HepG2 (cell line): ENCODE data around the gene TMEM220. TPM values are rescaled to one million over a fixed set of nuclear protein-coding genes. Genes with fewer than 3 reads are reported as not detected.
A peak's percentile ranks its signal among the peaks of the same experiment; 100 is the strongest.

Experiments
- ATM ChIP-seq: fragments of 450-650 bp; IDR thresholded peaks from 2 replicates; pipeline ENCODE4 v1.7.1; 2017; ENCODE audit warnings: mild to moderate bottlenecking, borderline replicate concordance
- GTF2F1 ChIP-seq: fragments of 150-350 bp; IDR thresholded peaks from 2 replicates; pipeline ENCODE4 v1.6.1; 2014; ENCODE audit warnings: low read length
- KLF12 ChIP-seq: sonication (generic); formaldehyde crosslinking; IDR thresholded peaks from 2 replicates; pipeline ENCODE4 v1.4.0; 2020; ENCODE audit warnings: missing genetic modification reagents, borderline replicate concordance
- MIXL1 ChIP-seq: IDR thresholded peaks from 2 replicates; pipeline ENCODE4 v1.6.1; 2016
- NKX3-1 ChIP-seq: sonication (generic); formaldehyde crosslinking; IDR thresholded peaks from 2 replicates; pipeline ENCODE4 v1.5.0; 2020; ENCODE audit warnings: missing genetic modification reagents
- RBM39 ChIP-seq: fragments of 200-400 bp; formaldehyde crosslinking; IDR thresholded peaks from one replicate; pipeline ENCODE4 v1.6.1; 2018; ENCODE audit warnings: antibody characterized with exemption, mild to moderate bottlenecking, low read depth, low read length; ENCODE audit not compliant: poor library complexity, severe bottlenecking
- RXRA ChIP-seq: sonication (generic); formaldehyde crosslinking; IDR thresholded peaks from 2 replicates; pipeline ENCODE4 v1.5.1; 2020; ENCODE audit warnings: missing genetic modification reagents
- SATB2 ChIP-seq: sonication (generic); formaldehyde crosslinking; IDR thresholded peaks from 2 replicates; pipeline ENCODE4 v1.5.0; 2020; ENCODE audit warnings: missing genetic modification reagents
- ZIK1 ChIP-seq: sonication (generic); formaldehyde crosslinking; IDR thresholded peaks from 2 replicates; pipeline ENCODE4 v1.5.0; 2020; ENCODE audit warnings: mild to moderate bottlenecking, low read depth, missing genetic modification reagents, borderline replicate concordance
- ZNF225 ChIP-seq: sonication (generic); formaldehyde crosslinking; IDR thresholded peaks from 2 replicates; pipeline ENCODE4 v1.4.0; 2020; ENCODE audit warnings: mild to moderate bottlenecking, missing genetic modification reagents
- ZNF496 ChIP-seq: sonication (generic); formaldehyde crosslinking; IDR thresholded peaks from 2 replicates; pipeline ENCODE4 v1.8.1; 2023; ENCODE audit warnings: mild to moderate bottlenecking, moderate library complexity, missing genetic modification reagents; ENCODE audit not compliant: insufficient replicate concordance
- ZNF546 ChIP-seq: sonication (generic); formaldehyde crosslinking; conservative IDR thresholded peaks from 2 replicates; pipeline ENCODE4 v1.8.1; 2023; ENCODE audit warnings: mild to moderate bottlenecking, missing genetic modification reagents
- ZNF557 ChIP-seq: sonication (generic); formaldehyde crosslinking; IDR thresholded peaks from 2 replicates; pipeline ENCODE4 v1.4.0; 2020; ENCODE audit warnings: missing genetic modification reagents
- ZNF616 ChIP-seq: sonication (generic); formaldehyde crosslinking; IDR thresholded peaks from 2 replicates; pipeline ENCODE4 v1.5.0; 2020; ENCODE audit warnings: low read depth, mild to moderate bottlenecking, missing genetic modification reagents
- ZNF724P ChIP-seq: sonication (generic); formaldehyde crosslinking; IDR thresholded peaks from 2 replicates; pipeline ENCODE4 v1.8.0; 2022; ENCODE audit warnings: missing genetic modification reagents, borderline replicate concordance
- ZNF737 ChIP-seq: sonication (generic); formaldehyde crosslinking; IDR thresholded peaks from 2 replicates; pipeline ENCODE4 v1.5.0; 2020; ENCODE audit warnings: missing genetic modification reagents, mild to moderate bottlenecking, borderline replicate concordance
- polyA plus RNA-seq, 8 experiments: library from polyadenylated mRNA; depleted of rRNA in 3 of 8; stranded (reverse) in 7 of 8; unstranded in 1 of 8; fragments of >200 nt; fragmentation: Illumina TruSeq in 4 of 8; extraction: Trizol in 4 of 8; gene quantifications; 2 replicates each; pipeline versions ENCODE4 v1.2.1 to v1.2.3, GENCODE V29; 2011 to 2016; ENCODE audit warnings: low read depth in 4 of 8, missing spikeins in 1 of 8, mixed read lengths in 1 of 8; ENCODE audit not compliant: insufficient read depth in 1 of 8
- total RNA-seq, 5 experiments: library from RNA; depleted of rRNA; stranded (reverse); fragments of >200 nt; fragmentation: Illumina TruSeq; extraction: Trizol; gene quantifications; 2 replicates each; pipeline ENCODE4 v1.2.3, GENCODE V29; 2016; ENCODE audit warnings: low read depth in 1 of 5
- TF ChIP-seq, protein P1 (sequence below): IDR thresholded peaks from 2 replicates; pipeline ENCODE4 v1.4.0; 2020; ENCODE audit warnings: mild to moderate bottlenecking, missing genetic modification reagents
- TF ChIP-seq, protein P2 (sequence below): sonication (generic); formaldehyde crosslinking; conservative IDR thresholded peaks from 2 replicates; pipeline ENCODE4 v1.4.0; 2020; ENCODE audit warnings: missing genetic modification reagents
- TF ChIP-seq, protein P3 (sequence below): IDR thresholded peaks from 2 replicates; pipeline ENCODE4 v1.6.1; 2018; ENCODE audit warnings: missing genetic modification reagents

Gene TMEM220
- total and polyA plus RNA-seq, 2 of the 13 experiments (the other 11 are each of a cell fraction or from before 2014, with no cell fraction given): 1.3 to 2.2 TPM

DNA sequence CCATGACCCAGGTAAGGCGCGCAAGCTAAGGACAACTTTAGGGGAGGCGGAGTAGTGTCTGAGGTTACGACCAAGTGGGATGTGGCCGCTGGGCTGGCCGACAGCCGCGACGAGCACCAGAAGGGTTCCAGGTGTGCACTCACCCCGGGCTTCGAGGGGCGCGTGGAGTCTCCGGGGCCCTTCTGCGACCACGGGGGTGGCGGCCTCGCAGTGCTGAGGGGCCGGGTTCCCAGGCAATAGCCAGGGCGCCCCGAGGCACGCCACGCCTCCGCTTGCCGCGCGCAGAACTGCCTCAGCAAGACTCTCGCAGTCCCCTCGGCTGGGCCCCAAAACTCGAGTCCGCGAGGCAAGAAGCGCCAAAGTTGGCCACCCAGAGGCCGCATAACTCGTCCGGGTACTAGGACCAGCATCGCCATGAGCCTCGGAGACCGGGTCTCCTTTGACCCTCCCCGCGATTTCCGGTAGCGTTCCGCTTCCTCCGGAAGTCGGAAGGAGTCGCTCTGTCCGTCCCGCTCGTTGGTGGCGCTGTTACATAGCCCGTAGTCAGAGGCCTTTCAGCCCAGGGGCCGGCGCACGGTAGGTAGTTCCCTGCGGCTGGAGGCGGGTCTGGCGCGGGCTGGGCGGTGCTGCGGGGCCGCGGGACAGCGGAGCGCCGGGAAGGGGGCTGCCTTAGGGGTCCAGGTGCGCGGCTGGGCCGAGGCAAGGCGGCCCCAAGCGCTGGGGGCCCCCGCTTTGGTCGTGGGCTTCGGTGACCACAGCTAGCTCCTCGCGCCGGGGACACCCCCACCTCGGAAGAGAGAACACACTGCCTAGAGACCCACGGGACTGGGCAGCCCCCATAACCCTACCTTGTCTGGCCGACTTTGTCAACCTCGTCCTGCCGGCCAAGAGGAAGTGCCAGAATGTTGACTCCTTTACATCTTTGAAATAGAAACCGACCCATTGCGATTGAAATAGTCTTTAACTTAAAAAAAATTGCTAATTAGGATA, 32.4 kb downstream of the TMEM220 start, which contains the start of the genes ADPRM and SCO1 (continued):
- TF ChIP-seq, protein P1, sequence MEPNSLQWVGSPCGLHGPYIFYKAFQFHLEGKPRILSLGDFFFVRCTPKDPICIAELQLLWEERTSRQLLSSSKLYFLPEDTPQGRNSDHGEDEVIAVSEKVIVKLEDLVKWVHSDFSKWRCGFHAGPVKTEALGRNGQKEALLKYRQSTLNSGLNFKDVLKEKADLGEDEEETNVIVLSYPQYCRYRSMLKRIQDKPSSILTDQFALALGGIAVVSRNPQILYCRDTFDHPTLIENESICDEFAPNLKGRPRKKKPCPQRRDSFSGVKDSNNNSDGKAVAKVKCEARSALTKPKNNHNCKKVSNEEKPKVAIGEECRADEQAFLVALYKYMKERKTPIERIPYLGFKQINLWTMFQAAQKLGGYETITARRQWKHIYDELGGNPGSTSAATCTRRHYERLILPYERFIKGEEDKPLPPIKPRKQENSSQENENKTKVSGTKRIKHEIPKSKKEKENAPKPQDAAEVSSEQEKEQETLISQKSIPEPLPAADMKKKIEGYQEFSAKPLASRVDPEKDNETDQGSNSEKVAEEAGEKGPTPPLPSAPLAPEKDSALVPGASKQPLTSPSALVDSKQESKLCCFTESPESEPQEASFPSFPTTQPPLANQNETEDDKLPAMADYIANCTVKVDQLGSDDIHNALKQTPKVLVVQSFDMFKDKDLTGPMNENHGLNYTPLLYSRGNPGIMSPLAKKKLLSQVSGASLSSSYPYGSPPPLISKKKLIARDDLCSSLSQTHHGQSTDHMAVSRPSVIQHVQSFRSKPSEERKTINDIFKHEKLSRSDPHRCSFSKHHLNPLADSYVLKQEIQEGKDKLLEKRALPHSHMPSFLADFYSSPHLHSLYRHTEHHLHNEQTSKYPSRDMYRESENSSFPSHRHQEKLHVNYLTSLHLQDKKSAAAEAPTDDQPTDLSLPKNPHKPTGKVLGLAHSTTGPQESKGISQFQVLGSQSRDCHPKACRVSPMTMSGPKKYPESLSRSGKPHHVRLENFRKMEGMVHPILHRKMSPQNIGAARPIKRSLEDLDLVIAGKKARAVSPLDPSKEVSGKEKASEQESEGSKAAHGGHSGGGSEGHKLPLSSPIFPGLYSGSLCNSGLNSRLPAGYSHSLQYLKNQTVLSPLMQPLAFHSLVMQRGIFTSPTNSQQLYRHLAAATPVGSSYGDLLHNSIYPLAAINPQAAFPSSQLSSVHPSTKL: peak; percentile 55
- TF ChIP-seq ZNF225 (CRISPR knock-in tag): peak; percentile 61; the same call in 1 of the 2 replicates
- no peak; the same call in 1 of the 2 replicates for TF ChIP-seq ZNF546 (CRISPR knock-in tag)
- TF ChIP-seq ZIK1: no peak; the same call in 1 of the 2 replicates
- TF ChIP-seq, protein P2, sequence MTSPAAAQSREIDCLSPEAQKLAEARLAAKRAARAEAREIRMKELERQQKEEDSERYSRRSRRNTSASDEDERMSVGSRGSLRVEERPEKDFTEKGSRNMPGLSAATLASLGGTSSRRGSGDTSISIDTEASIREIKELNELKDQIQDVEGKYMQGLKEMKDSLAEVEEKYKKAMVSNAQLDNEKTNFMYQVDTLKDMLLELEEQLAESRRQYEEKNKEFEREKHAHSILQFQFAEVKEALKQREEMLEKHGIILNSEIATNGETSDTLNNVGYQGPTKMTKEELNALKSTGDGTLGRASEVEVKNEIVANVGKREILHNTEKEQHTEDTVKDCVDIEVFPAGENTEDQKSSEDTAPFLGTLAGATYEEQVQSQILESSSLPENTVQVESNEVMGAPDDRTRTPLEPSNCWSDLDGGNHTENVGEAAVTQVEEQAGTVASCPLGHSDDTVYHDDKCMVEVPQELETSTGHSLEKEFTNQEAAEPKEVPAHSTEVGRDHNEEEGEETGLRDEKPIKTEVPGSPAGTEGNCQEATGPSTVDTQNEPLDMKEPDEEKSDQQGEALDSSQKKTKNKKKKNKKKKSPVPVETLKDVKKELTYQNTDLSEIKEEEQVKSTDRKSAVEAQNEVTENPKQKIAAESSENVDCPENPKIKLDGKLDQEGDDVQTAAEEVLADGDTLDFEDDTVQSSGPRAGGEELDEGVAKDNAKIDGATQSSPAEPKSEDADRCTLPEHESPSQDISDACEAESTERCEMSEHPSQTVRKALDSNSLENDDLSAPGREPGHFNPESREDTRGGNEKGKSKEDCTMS (CRISPR knock-in tag): no peak
- peak; percentile 50 for TF ChIP-seq RBM39
- TF ChIP-seq ATM: no peak
- peak; percentile 56 for TF ChIP-seq SATB2
- TF ChIP-seq NKX3-1: peak; percentile 83
- peak; percentile 61; the same call in 1 of the 2 replicates for TF ChIP-seq KLF12 (CRISPR knock-in tag)
- TF ChIP-seq, protein P3, sequence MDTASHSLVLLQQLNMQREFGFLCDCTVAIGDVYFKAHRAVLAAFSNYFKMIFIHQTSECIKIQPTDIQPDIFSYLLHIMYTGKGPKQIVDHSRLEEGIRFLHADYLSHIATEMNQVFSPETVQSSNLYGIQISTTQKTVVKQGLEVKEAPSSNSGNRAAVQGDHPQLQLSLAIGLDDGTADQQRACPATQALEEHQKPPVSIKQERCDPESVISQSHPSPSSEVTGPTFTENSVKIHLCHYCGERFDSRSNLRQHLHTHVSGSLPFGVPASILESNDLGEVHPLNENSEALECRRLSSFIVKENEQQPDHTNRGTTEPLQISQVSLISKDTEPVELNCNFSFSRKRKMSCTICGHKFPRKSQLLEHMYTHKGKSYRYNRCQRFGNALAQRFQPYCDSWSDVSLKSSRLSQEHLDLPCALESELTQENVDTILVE (CRISPR knock-in tag): peak; percentile 96
- 0 out of 2 replicates have a peak, but pooled peaks have one; percentile 22 for TF ChIP-seq ZNF616 (CRISPR knock-in tag)
- TF ChIP-seq ZNF737 (CRISPR knock-in tag): no peak
- TF ChIP-seq ZNF724P: peak; percentile 69; the same call in 1 of the 2 replicates
- no peak for TF ChIP-seq ZNF557 (CRISPR knock-in tag)
- peak; percentile 62; the same call in 1 of the 2 replicates for TF ChIP-seq RXRA
- TF ChIP-seq MIXL1 (CRISPR knock-in tag): no peak; the same call in 1 of the 2 replicates
- TF ChIP-seq GTF2F1: no peak
- TF ChIP-seq ZNF496: no peak
